ENCODE results near the gene TNFRSF11A.

DNA sequence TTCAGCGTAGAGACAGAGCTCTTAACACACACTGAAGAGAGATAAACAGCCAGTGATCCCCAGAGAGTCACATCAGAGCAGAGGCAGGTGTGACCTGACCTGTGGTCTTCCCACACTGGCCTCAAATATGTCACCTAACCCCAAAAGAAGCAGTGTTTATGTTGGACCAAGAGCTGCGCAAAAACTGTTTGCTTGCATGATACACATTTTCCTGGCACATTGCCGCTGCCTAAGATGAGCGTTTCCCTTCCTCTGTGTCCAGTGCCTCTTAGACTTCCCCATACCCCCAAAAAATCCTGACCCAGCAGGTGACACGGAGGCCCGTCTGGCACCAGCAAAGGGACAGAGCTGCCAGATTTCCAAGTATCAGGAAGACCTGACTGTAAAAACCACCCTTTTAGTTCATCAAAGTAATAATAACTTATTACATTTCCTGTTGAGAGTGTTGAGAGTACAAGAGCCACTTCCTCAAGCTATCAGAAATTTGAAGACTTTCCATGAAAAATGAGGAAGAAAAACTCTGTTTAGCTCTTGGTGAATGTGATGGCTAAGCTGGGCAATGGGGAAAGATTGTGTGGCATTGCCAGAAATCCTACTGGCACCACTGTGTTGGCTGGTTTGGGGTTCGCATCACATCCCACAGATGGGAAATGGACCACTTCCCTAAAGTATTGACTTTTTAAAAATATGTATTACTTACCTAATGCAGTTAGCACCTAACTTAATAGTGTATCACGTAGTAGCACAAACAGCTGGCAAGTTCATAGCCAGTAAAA, 6.7 kb downstream of the TNFRSF11A start:
- TF ChIP-seq SMC3 (conservative IDR thresholded peaks at IDR 0.05; ENCODE audit: poor library complexity) (no peak), EZH2 (IDR thresholded peaks at IDR 0.05; ENCODE audit: borderline replicate concordance, insufficient read depth, low read length, poor library complexity, severe bottlenecking) (no peak), POLR2AphosphoS5 (IDR thresholded peaks at IDR 0.05) (no peak), EP300 (conservative IDR thresholded peaks at IDR 0.05; ENCODE audit: poor library complexity, severe bottlenecking) (no peak), TAF1 (IDR thresholded peaks at IDR 0.05; ENCODE audit: low read depth) (no peak)
- TF ChIP-seq, protein P1, sequence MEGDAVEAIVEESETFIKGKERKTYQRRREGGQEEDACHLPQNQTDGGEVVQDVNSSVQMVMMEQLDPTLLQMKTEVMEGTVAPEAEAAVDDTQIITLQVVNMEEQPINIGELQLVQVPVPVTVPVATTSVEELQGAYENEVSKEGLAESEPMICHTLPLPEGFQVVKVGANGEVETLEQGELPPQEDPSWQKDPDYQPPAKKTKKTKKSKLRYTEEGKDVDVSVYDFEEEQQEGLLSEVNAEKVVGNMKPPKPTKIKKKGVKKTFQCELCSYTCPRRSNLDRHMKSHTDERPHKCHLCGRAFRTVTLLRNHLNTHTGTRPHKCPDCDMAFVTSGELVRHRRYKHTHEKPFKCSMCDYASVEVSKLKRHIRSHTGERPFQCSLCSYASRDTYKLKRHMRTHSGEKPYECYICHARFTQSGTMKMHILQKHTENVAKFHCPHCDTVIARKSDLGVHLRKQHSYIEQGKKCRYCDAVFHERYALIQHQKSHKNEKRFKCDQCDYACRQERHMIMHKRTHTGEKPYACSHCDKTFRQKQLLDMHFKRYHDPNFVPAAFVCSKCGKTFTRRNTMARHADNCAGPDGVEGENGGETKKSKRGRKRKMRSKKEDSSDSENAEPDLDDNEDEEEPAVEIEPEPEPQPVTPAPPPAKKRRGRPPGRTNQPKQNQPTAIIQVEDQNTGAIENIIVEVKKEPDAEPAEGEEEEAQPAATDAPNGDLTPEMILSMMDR (IDR thresholded peaks at IDR 0.05; ENCODE audit: poor library complexity, severe bottlenecking), result no peak
- TF ChIP-seq, protein P2, sequence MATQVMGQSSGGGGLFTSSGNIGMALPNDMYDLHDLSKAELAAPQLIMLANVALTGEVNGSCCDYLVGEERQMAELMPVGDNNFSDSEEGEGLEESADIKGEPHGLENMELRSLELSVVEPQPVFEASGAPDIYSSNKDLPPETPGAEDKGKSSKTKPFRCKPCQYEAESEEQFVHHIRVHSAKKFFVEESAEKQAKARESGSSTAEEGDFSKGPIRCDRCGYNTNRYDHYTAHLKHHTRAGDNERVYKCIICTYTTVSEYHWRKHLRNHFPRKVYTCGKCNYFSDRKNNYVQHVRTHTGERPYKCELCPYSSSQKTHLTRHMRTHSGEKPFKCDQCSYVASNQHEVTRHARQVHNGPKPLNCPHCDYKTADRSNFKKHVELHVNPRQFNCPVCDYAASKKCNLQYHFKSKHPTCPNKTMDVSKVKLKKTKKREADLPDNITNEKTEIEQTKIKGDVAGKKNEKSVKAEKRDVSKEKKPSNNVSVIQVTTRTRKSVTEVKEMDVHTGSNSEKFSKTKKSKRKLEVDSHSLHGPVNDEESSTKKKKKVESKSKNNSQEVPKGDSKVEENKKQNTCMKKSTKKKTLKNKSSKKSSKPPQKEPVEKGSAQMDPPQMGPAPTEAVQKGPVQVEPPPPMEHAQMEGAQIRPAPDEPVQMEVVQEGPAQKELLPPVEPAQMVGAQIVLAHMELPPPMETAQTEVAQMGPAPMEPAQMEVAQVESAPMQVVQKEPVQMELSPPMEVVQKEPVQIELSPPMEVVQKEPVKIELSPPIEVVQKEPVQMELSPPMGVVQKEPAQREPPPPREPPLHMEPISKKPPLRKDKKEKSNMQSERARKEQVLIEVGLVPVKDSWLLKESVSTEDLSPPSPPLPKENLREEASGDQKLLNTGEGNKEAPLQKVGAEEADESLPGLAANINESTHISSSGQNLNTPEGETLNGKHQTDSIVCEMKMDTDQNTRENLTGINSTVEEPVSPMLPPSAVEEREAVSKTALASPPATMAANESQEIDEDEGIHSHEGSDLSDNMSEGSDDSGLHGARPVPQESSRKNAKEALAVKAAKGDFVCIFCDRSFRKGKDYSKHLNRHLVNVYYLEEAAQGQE (IDR thresholded peaks at IDR 0.05; ENCODE audit: borderline replicate concordance), result no peak

Measured in neural cell (in vitro differentiated cells).